HG03342 (cell line): ENCODE results near the gene LHB.
A peak's percentile ranks its signal among the peaks of the same experiment; 100 is the strongest.
"Not testable (repeated sequence)": the region's sequence is repeated elsewhere in the genome, so short reads cannot be mapped to it uniquely, and the experiment has no call there.

Experiments used
- ATAC-seq: cut with Tn5 transposase; IDR thresholded peaks from one replicate; pipeline ENCODE4 v1.9.1; 2021; ENCODE audit warnings: mild to moderate bottlenecking, moderate library complexity; ENCODE audit not compliant: unreplicated experiment

Gene LHB

DNA sequence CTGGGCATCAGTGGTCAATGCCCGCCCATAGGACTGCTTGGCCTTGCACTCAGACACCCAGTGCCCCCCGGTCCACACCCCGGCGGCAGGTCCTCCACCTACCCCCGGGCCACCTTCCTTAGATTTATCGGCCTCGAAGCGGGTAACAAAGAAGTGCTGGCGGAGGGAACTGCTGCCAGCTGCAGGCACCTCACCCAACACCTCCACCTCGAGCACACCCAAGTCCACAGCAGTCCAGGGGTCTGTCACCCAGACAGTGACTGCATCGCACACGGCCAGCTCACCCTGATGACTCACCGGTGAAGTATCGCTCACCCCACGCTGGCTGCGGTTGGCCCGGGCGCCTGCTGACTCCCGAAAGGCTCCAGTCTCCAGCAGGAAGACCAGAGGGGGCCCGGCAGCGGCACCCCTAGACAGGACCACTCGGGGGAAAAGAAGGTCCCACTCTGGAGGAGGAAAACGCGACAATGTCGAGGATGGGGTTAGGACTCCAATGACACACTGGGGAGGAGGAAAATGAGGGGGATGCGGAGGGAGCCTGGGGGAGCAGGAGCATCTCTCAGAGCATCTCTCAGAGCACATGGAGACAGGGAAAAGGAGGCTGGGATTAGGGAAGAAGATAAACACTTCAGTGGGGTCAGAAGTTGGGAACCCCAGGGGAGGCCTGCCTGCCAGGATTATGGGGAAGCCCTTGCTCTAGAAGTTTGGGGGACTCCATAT, 21.8 kb upstream of the LHB start:
- ATAC-seq = not testable (repeated sequence)

DNA sequence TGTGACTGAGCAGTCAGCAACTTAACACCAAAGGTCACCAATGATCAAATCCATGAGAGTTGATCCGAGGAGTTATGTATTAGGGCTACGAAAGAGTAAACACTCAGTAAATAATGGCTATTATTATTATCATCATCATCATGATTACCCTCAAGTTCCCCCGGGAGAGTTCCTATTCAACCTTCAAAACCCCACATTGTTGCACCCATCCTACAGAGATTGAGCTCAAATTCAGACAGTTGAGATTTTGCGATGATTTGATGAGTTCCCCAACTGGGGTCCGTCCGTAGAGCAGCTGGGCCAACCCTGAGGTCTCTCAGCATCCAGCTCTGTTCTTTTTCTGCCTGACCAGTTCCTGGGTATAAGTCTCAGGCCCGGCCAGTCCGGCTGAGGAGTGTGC, 21.2 kb upstream of the LHB start:
- not testable (repeated sequence) for ATAC-seq

DNA sequence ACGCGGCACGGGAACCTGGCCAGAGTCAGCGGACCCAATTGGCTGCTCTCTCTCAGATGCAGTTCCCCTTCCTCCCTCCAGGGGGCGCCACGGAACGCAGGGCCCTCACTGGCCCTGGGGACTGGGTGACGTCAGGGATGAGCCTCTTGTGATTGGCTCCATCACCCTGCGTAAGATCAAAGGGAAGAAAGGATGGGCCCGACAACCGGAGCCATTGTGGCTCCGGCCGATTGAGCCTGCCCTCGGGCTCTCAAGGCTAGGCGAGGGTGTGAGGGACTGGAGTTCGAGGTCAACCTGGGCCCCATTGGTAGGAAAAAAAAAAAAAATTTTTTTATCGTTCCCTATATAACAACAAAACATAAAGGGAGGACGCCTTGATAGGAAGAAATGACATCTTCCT, 19.9 kb upstream of the LHB start, which contains the start of gene CGB1:
Gene CGB1, minus strand, starts transcription at position 81 of the 400 bp plus-strand sequence. CDS start 184 bp downstream, outside the sequence.
- not testable (repeated sequence) for ATAC-seq

DNA sequence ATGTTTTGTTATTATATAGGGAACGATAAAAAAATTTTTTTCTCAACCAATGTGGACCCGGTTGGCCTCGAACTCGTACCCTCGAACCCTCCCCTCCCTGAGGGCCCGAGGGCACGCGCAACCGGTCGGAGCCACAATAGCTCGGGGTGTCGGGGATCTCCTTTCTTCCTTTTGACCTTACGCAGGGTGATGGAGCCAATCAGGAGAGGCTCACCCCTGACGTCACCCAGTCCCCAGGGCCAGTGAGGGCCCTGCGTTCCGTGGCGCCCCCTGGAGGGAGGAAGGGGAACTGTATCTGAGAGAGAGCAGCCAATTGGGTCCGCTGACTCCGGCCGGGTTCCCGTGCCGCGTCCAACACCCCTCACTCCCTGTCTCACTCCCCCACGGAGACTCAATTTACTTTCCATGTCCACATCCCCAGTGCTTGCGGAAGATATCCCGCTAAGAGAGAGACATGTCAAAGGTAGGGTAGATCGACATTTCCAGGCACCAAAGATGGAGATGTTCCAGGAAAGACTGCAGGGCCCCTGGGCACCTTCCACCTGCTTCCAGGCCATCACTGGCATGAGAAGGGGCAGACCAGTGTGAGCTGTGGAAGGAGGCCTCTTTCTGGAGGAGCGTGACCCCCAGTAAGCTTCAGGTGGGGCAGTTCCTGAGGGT, 14.9 kb upstream of the LHB start, which contains the start of gene CGB2:
Gene CGB2, plus strand, starts transcription at position 249 of the 660 bp plus-strand sequence. Its CDS starts 206 bp downstream, at position 455.
- not testable (repeated sequence) for ATAC-seq

DNA sequence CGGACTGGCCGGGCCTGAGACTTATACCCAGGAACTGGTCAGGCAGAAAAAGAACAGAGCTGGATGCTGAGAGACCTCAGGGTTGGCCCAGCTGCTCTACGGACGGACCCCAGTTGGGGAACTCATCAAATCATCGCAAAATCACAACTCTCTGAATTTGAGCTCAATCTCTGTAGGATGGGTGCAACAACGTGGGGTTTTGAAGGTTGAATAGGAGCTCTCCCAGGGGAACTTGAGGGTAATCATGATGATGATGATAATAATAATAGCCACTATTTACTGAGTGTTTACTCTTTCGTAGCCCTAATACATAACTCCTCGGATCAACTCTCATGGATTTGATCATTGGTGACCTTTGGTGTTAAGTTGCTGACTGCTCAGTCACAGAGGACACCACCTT, 13.4 kb upstream of the LHB start:
- ATAC-seq = not testable (repeated sequence)

DNA sequence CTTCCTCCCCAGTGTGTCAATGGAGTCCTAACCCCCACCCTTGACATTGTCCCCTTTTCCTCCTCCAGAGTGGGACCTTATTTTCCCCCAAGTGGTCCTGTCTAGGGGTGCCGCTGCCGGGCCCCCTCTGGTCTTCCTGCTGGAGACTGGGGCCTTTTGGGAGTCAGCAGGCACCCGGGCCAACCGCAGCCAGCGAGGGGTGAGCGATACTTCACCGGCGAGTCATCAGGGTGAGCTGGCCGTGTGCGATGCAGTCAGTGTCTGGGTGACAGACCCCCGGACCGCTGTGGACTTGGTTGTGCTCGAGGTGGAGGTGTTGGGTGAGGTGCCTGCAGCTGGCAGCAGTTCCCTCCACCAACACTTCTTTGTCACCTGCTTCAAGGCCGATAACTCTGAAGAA, 12.9 kb upstream of the LHB start:
- not testable (repeated sequence) for ATAC-seq

DNA sequence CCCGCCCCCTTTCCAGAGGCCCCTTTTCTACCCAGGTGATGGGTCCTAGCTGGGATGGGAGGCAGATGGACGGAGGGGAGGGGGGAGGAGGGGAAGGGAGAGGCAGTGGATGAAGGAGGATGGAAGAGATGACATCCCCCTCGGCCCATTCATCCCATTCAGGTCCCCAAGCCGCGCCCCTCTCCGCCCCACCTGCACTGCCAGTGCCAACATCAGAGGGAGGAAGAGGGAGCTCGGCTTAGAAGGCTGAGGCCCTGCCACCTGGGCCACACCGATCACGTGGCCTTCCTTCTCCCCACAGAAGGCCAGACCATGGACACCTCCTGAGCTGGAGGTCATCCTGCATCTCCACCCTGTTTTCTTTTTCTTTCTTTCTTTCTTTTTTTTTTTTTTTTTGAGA, 11.8 kb upstream of the LHB start:
- ATAC-seq = not testable (repeated sequence)

DNA sequence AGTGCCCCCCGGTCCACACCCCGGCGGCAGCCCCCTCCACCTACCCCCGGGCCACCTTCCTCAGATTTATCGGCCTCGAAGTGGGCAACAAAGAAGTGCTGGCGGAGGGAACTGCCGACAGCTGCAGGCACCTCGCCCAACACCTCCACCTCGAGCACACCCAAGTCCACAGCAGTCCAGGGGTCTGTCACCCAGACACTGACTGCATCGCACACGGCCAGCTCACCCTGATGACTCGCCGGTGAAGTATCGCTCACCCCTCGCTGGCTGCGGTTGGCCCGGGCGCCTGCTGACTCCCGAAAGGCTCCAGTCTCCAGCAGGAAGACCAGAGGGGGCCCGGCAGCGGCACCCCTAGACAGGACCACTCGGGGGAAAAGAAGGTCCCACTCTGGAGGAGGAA, 8.7 kb upstream of the LHB start:
- ATAC-seq = not testable (repeated sequence)

DNA sequence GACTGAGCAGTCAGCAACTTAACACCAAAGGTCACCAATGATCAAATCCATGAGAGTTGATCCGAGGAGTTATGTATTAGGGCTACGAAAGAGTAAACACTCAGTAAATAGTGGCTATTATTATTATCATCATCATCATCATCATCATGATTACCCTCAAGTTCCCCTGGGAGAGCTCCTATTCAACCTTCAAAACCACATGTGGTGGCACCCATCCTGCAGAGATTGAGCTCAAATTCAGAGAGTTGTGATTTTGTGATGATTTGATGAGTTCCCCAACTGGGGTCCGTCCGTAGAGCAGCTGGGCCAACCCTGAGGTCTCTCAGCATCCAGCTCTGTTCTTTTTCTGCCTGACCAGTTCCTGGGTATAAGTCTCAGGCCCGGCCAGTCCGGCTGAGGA, 8.2 kb upstream of the LHB start:
- ATAC-seq = not testable (repeated sequence)

DNA sequence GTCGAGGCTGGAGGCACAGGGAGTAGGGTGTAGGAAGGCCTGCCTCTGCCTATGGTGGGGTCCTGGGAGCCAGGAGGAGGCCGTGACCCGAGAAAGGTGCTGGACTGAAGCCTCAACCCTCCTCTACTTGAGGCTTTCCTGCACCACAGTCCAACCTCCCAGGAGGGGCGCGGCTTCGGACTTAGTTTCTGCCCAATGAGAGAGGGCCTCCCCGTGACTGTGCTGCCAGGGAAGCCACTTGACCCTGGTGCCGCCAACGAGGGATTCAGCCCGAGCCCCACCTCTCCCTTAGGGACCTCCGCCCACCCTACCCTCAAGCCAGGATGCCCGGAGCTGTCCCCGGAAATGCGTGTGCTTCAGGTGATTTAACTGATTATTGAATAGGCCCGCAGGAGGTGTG, 7.3 kb upstream of the LHB start, which contains the start of gene CGB3:
Gene CGB3, minus strand, starts transcription at position 101 of the 400 bp plus-strand sequence. CDS start 362 bp downstream, outside the sequence.
- not testable (repeated sequence) for ATAC-seq

DNA sequence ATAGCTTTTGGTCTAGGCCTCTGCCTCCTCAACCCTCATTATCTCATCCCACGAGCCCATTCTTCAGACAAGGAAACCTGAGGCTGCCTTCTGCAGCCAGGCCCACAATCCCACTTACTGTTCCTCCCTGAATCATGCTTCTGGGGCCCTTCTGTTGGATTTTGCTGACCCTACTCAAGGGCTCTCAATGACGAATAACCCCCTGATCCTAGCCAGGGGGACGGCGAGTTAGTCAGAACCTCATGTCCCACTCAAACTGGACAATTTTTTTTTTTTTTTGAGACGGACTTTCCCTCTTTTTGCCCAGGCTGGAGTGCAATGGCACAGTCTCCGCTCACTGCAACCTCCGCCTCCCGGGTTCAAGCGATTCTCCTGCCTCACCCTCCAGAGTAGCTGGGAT, 5.2 kb upstream of the LHB start:
- no peak for ATAC-seq

DNA sequence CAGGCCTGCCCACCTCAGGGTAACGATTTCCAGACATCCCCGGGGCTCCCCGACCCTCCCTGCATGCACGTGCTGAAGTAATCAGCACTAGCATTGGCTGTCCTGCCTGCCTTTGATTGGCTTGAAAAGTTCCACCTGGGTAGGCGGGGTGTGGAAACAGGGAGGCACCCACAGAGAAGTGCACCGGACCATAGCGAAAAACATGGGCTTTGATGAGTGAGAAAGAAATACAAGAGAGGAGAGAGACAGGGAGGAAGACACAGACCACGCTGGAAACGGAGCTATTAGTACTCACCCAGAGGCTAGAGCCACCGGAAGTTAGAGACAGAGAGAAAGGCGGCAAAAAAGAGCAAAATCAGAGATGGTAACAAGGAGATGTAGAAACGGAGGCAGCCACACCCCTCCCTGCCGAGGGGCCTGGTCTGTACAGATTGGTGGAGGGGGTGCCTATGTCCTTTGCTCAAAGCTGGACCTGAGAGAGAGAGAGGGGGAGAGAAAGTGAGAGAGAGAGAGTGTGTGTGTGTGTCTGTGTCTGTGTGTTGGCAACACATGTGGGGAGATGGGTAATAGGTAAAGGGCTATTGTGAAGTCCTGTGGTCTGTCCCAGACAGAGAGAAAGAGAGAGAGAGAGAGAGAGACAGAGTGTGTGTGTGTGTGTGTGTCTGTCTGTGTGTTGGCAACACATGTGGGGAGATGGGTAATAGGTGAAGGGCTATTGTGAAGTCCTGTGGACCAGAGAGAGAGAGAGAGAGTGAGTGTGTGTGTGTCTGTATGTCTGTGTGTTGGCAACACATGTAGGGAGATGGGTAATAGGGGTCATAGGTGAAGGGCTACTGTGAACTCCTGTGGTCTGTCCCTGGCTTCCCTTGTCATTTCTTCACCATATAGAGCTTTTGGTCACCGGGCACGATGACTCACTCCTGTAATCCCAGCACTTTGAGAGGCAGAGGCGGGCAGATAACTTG, 4.3 kb upstream of the LHB start:
- ATAC-seq = no peak

DNA sequence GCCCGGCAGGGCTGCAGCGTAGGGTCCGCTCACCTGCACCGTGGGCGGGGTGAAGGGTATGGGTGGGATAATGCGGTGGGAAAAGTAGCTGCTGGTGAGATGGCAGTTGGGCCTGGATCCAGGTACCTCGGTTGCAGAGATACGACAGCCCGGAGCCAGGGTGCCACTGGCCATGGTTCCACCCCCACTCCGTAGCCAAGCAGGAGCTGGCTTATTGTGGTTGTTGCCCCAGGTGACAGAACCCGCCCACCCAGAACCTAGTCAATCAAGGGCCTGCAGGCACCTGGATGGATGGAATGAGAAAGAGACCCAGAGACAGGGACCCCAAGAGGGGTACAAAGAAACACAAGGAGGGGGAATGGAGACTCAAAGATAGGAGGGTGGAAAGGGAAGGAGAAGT, 3.5 kb upstream of the LHB start:
- ATAC-seq = no peak

DNA sequence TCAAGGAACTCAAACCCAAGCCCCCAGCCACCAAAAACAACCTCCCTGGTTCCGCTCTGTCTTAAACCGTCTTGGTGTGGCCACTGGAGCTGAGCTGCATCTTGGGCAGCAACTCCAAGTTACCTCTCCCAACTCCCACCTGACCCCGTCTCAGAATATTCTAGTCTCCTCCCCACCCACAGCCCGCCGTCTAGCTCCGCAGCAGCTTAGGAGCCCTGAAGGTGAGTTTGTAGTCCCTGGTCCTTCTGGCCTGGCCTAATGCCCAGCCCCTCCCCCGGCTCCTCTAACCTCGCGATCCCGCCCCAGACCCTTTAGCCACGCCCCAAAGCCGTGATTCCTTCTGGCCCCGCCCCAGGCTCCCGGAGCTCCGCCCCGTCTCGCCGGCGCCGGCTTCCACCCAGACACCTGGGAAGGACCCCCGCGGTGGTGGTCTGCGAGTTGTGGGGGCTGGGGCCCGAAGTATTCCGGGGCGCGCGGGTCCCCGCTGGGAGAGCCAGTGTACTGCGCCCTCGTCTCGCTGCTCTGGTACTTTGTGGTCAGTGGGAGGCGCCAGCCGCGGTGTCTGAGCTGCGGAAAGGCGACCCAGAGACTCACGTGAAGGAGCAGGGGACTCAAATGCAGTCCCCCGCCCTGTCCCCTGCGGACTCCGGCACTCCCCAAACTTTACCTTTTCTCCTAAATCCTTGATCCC, 2.5 kb upstream of the LHB start:
- ATAC-seq = no peak

DNA sequence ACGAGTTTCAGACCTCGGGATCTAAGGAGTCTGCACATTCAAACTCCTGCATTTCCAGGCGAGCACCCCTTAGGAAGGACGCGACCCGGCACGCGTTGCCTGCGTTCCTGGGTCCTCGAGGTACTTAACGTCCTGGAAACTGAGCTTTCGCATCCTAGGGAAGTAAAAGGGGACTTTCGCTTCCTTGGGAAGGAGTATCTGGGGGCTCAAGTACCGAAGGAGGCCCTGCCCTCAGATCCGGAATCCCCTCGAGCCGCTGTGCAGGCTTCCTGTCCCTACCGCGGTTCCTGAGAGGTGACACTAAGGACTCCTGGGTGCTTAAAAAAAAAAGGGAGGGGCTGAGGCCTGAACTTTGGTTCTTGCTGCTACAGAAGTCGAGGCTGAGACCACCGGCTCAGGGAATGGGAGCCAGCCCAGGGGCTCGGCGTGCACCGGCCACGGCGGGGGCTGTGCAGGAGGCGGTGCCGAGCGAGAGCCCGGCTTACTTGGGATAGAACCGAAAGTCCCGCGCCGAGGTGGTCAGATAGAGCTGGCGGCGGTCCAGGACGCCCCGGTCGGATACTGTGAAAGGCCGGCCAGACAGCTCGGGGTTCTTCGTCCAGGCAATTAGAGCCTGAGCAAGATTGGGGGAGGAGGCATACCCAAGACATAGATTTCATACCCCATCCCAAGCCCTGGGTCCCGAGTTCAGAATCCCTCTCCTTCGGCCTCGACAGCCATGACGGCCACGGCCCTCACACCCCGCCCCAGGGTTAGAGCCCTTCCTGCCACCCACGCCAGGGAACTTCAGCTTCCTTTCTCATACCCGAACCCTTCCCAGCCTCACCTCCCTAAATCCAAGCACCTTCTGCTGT, 1.7 kb upstream of the LHB start:
- ATAC-seq = not testable (repeated sequence)

DNA sequence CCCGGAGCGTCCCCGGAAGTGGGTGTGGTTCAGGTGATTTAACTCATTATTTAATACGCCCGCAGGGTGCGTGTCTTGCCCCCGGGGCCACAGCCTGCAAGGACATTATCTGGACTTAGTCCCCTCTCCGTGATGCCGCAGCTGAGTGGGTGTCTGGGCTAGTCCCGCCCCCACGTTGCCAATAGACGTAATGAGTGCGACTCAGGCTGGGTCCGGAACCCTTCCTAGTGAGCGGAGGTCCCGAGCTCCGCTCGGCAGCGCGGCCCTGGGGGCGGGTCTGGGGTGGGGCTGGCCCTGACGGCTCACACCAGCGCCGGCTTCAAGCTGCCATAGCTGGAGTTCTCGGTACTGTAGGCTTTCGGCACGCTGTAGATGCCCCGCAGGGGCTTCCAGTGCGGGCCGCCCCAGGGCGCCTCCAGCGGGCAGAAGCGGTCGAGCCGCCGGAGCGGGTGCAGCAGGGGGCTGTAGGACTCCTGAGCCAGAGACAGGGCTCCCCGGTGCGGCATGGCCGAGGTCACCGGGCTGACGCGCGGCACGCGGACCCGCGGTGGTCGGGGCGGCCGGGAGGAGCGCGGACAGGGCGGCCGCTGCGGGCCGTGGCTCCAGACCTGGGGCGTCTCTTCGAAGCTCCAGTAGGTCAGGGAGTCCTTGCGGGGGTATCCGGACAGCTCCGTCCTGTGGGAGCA, 918 bp upstream of the LHB start:
- peak; percentile 47 for ATAC-seq

DNA sequence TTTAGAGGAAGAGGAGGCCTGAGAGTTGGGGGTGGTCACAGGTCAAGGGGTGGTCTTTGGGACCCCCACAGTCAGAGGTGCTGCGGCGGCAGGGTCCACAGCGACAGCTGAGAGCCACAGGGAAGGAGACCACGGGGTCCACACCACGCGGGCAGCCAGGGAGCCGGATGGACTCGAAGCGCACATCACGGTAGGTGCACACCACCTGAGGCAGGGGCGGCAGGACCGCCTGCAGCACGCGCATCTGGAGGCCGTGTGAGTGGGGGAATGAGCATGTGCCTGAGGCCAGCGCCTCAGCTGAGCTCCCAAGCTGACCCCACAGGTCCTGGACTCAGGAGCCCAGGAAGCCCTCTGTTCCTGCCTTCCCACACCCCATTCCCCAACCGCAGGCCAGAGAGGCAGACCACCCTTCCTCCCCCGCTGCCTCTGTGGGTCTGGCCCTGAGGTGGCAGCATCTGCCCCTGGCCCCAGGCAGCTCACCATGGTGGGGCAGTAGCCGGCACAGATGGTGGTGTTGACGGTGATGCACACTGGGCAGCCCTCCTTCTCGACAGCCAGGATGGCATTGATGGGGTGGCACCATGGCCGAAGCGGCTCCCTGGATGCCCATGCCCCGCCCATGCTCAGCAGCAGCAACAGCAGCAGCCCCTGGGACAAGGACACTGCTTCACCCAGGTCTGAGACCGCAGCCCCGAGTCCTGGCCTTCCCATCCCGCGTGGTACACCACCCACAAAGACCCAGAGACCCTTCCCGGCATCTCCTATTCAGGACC, 638 bp downstream of the LHB start:
- no peak for ATAC-seq

DNA sequence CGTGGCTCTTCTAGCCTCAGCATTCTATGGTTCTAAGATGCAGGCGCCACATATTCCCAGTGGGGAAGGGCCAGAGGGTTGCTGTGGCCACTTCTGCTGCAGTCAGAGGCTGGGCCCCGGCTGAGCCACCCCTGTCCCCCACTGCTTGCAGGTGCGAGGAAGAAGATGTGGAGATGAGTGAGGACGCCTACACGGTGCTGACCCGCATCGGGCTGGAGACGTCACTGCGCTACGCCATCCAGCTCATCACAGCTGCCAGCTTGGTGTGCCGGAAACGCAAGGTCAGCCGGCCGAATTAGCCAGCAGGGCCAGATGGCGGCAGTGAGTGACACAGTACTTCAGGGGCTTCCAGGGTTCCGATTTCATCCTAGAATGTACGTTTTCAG, 2.0 kb downstream of the LHB start:
- ATAC-seq = no peak
